ENCODE measurements around the gene WDFY2. TPM values are rescaled to one million over a fixed set of nuclear protein-coding genes. Genes with fewer than 3 reads are reported as not detected.

Gene WDFY2
- polyA plus RNA-seq, 3 donors: 6.5 to 40.1 (median 9.1) TPM

DNA sequence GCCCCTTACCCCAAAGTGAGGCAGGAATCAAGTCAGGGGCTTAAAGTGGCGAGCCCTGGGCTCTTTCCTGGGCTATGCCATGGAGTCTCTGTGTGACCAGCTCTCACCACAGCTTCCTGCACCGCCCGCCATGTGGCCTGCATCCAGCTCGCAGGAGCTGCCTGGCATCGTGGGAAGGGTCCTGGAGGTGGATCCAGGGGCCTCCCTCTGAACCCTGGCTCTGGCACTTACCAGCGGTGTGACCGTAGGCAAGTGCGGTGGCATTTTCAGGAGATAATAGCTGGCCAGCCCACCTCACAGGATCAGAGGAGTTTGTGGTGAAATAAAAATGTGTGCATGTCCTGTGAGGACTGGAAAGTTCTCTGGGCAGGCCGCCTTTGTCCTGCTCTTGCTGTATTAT, 193.7 kb downstream of the WDFY2 start:
- Mint-ChIP-seq H3K27ac (no peak overlapping the region), H3K9me3 (peaks cover 0 to 4% (median 0%) of the 10 kb centered on the region in 7 donors), H3K27me3 (ENCODE audit: low read depth in 3 of 3) (peaks cover 10 to 28% (median 21%) of the 10 kb centered on the region in 3 donors), H3K4me1 (peaks cover 10% of the 10 kb centered on the region), H3K4me3 (peak overlapping the region in 1 of 2 donors; percentile 46), H3K36me3 (peaks cover 0 to 5% of the 10 kb centered on the region in 2 donors)
- intact Hi-C loops (cut with micrococcal nuclease): no loop called here
- Histone ChIP-seq H3K27me3 (ENCODE audit: control insufficient read depth in 2 of 2, insufficient read depth in 2 of 2, low read length in 2 of 2) (peaks cover 0 to 18% of the 10 kb centered on the region in 2 donors), H3K79me2 (ENCODE audit: insufficient read depth, low read length) (no peaks in the 10 kb centered on the region), H3K4me3 (replicated peaks in 1 of 3; ENCODE audit: low read depth in 2 of 3, low read length in 3 of 3) (no peak overlapping the region), H4K20me1 (ENCODE audit: insufficient read depth, low read length) (no peaks in the 10 kb centered on the region), H2AFZ (ENCODE audit: insufficient read depth, low read depth, low read length, poor library complexity, severe bottlenecking) (no peak overlapping the region), H3K4me1 (ENCODE audit: control insufficient read depth in 1 of 2, insufficient read depth in 2 of 2, low read length in 2 of 2) (peaks cover 0 to 7% of the 10 kb centered on the region in 2 donors), H3K36me3 (replicated peaks in 1 of 2; ENCODE audit: control insufficient read depth in 1 of 2, insufficient read depth in 2 of 2, low read length in 2 of 2) (no peaks in the 10 kb centered on the region), H3K27ac (ENCODE audit: low read depth in 1 of 2, low read length in 2 of 2) (no peak overlapping the region), H3K9me3 (replicated peaks in 1 of 2; ENCODE audit: control insufficient read depth in 1 of 2, insufficient read depth in 1 of 2, low read length in 2 of 2) (no peaks in the 10 kb centered on the region), H3K4me2 (replicated peaks; ENCODE audit: extremely low read depth, low read length, poor library complexity, severe bottlenecking) (no peak overlapping the region), H3K9ac (ENCODE audit: insufficient read depth, low read length, poor library complexity, severe bottlenecking) (no peak overlapping the region)
- WGBS (ENCODE audit: insufficient coverage): 47% methylated on average over 9 of the region's 9 CpGs
- no peak for DNase-seq
- TF ChIP-seq, protein P1, sequence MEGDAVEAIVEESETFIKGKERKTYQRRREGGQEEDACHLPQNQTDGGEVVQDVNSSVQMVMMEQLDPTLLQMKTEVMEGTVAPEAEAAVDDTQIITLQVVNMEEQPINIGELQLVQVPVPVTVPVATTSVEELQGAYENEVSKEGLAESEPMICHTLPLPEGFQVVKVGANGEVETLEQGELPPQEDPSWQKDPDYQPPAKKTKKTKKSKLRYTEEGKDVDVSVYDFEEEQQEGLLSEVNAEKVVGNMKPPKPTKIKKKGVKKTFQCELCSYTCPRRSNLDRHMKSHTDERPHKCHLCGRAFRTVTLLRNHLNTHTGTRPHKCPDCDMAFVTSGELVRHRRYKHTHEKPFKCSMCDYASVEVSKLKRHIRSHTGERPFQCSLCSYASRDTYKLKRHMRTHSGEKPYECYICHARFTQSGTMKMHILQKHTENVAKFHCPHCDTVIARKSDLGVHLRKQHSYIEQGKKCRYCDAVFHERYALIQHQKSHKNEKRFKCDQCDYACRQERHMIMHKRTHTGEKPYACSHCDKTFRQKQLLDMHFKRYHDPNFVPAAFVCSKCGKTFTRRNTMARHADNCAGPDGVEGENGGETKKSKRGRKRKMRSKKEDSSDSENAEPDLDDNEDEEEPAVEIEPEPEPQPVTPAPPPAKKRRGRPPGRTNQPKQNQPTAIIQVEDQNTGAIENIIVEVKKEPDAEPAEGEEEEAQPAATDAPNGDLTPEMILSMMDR (IDR thresholded peaks at IDR 0.05): no peak

GRCh38 chr13:51778392-51778791, 194.1 kb downstream of the WDFY2 start:
- DNase-seq: no peak
- no peaks in the 10 kb centered on the region for H3K36me3 ChIP-seq (replicated peaks in 1 of 2; ENCODE audit: control insufficient read depth in 1 of 2, insufficient read depth in 2 of 2, low read length in 2 of 2)
- intact Hi-C loops (cut with micrococcal nuclease): no loop called here

More at GRCh38 chr13:51778392-51778791, 194.1 kb downstream of the WDFY2 start:
- WGBS (ENCODE audit: insufficient coverage): 13% methylated on average over 4 of the region's 11 CpGs
- Histone ChIP-seq H3K27me3 (ENCODE audit: control insufficient read depth in 2 of 2, insufficient read depth in 2 of 2, low read length in 2 of 2) (peaks cover 0 to 18% of the 10 kb centered on the region in 2 donors), H3K27ac (ENCODE audit: low read depth in 1 of 2, low read length in 2 of 2) (no peak overlapping the region), H3K4me3 (replicated peaks in 1 of 3; ENCODE audit: low read depth in 2 of 3, low read length in 3 of 3) (no peak overlapping the region), H3K9ac (ENCODE audit: insufficient read depth, low read length, poor library complexity, severe bottlenecking) (no peak overlapping the region), H3K9me3 (replicated peaks in 1 of 2; ENCODE audit: control insufficient read depth in 1 of 2, insufficient read depth in 1 of 2, low read length in 2 of 2) (no peaks in the 10 kb centered on the region), H4K20me1 (ENCODE audit: insufficient read depth, low read length) (no peaks in the 10 kb centered on the region), H3K4me2 (replicated peaks; ENCODE audit: extremely low read depth, low read length, poor library complexity, severe bottlenecking) (no peak overlapping the region), H2AFZ (ENCODE audit: insufficient read depth, low read depth, low read length, poor library complexity, severe bottlenecking) (no peak overlapping the region), H3K79me2 (ENCODE audit: insufficient read depth, low read length) (no peaks in the 10 kb centered on the region), H3K4me1 (ENCODE audit: control insufficient read depth in 1 of 2, insufficient read depth in 2 of 2, low read length in 2 of 2) (peaks cover 0 to 7% of the 10 kb centered on the region in 2 donors)
- TF ChIP-seq, protein P1 (IDR thresholded peaks at IDR 0.05): no peak
- H3K9me3 Mint-ChIP-seq: peaks cover 0 to 4% (median 0%) of the 10 kb centered on the region in 7 donors
- peak overlapping the region in 1 of 2 donors; percentile 46 for H3K4me3 Mint-ChIP-seq
- peaks cover 0 to 5% of the 10 kb centered on the region in 2 donors for H3K36me3 Mint-ChIP-seq
- H3K27me3 Mint-ChIP-seq (ENCODE audit: low read depth in 3 of 3): peaks cover 8 to 28% (median 20%) of the 10 kb centered on the region in 3 donors
- peaks cover 10% of the 10 kb centered on the region for H3K4me1 Mint-ChIP-seq
- peak overlapping the region in 1 of 7 donors; percentile 18 for H3K27ac Mint-ChIP-seq
